ENCODE results near the gene RIOK1. TPM values are rescaled to one million over a fixed set of nuclear protein-coding genes. Genes with fewer than 3 reads are reported as not detected.

RIOK1 gene
- total and polyA plus RNA-seq, 9 donors, result 11.2 to 33.2 (median 18.3) TPM

DNA sequence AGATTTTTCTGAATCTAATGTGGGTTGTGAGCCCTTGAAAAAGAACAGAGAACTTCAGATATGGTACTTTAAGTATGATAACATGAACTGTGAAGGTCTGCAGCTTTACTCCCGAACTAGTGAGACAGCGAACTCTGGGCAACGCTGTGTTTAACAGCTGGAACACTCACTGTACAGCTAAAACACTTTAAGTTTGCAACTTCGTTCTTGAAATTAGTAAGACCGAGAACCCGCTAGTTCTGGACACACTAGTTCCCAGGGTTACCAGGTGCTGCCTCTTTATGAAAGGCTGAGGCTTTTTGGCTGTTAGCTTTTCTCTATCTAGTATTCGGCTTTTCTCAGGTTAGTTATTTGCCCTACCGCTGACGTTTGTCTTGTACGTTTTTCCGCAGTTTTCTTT, 52.9 kb downstream of the RIOK1 start:
- H3K36me3 ChIP-seq, result no peaks in the 10 kb centered on the region
- TF ChIP-seq EP300 (IDR thresholded peaks at IDR 0.05) (no peak), CTCF (IDR thresholded peaks at IDR 0.05) (no peak), POLR2A (IDR thresholded peaks at IDR 0.05) (no peak)
- H3K27me3 ChIP-seq, result no peaks in the 10 kb centered on the region
- intact Hi-C loops (cut with DNase I), result no loop called here
- no peak overlapping the region for H3K27ac ChIP-seq
- 46 to 83% (median 73%) methylated on average over 11 of the region's 11 CpGs for WGBS, 3 donors
- H3K4me3 ChIP-seq, result no peak overlapping the region
- H3K4me1 ChIP-seq (ENCODE audit: insufficient read depth), result no peaks in the 10 kb centered on the region
- no peaks in the 10 kb centered on the region for H3K9me3 ChIP-seq
- no peak for DNase-seq

DNA sequence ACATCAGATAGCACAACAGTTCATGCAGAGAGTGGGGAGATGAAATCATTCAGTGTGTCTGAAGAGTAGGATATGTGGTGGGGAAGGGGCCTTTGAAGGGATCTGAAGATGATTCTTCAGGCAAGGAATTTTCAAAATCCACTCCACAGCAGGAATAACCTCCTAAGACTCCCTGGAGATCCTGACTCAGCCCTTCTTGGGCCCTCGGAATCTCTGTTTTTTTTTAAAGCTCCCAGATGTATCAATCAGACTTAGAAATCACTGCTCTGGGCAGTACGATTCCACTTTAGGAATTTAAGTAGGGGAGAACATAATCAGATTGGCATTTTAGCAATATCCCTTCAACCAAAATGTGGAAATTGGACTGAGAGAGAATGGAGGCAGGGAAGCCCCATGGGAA, 55.5 kb downstream of the RIOK1 start:
- Histone ChIP-seq H3K27me3 (no peaks in the 10 kb centered on the region), H3K9me3 (no peaks in the 10 kb centered on the region), H3K27ac (no peak overlapping the region), H3K36me3 (no peaks in the 10 kb centered on the region), H3K4me3 (no peak overlapping the region), H3K4me1 (ENCODE audit: insufficient read depth) (no peaks in the 10 kb centered on the region)
- intact Hi-C loops (cut with DNase I), result no loop called here
- DNase-seq, result no peak
- WGBS, 3 donors, result 48 to 66% (median 64%) methylated on average over 2 of the region's 2 CpGs
- TF ChIP-seq POLR2A (IDR thresholded peaks at IDR 0.05), result no peak
- no peak for TF ChIP-seq EP300 (IDR thresholded peaks at IDR 0.05)
- TF ChIP-seq CTCF (IDR thresholded peaks at IDR 0.05), result no peak

GRCh38 chr6:7445885-7446461, 56.4 kb downstream of the RIOK1 start:
- WGBS, 3 donors, result 58 to 63% (median 62%) methylated on average over 12 of the region's 12 CpGs

DNA sequence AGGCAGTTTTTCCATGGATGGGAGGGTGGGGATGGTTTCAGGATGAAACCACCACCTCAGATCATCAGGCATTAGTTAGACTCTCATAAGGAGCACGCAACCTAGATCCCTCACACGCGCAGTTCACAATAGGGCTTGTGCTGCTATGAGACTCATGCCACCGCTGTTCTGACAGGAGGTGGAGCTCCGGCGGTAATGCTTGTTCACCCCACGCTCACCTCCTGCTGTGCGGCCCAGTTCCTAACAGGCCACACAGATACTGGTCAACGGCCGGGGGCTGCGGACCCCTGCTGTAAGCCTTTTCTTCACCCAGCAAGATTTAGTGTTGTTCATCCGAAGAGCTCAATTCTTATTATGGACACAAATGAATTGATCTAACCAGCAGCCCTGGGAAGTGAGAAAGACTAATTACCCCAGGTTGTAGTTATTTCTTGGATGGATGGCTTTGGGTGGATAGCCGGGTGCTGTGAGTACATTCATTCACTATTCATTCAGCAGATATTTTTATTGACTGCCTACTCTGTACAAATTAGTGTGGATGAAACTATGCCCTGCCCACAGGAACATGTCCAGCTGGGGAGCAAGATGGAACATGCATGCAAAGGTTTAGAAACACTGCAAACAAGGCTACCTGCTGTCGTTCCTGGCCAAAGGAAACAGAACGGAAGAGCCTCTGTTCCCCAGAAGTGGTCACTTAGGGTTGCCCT, 57.2 kb downstream of the RIOK1 start:
- WGBS, 3 donors, result 56 to 60% (median 56%) methylated on average over 15 of the region's 15 CpGs
- no peak for DNase-seq

More at GRCh38 chr6:7445885-7446461, 56.4 kb downstream of the RIOK1 start:
- no peak overlapping the region for H3K27ac ChIP-seq
- no peaks in the 10 kb centered on the region for H3K36me3 ChIP-seq
- no peaks in the 10 kb centered on the region for H3K4me1 ChIP-seq (ENCODE audit: insufficient read depth)
- no peak for TF ChIP-seq EP300 (IDR thresholded peaks at IDR 0.05)
- TF ChIP-seq POLR2A (IDR thresholded peaks at IDR 0.05), result no peak
- TF ChIP-seq CTCF (IDR thresholded peaks at IDR 0.05), result no peak
- H3K9me3 ChIP-seq, result no peaks in the 10 kb centered on the region
- no peaks in the 10 kb centered on the region for H3K27me3 ChIP-seq
- no peak overlapping the region for H3K4me3 ChIP-seq
- no peak for DNase-seq
- intact Hi-C loops (cut with DNase I), result no loop called here

More for the DNA sequence above, 57.2 kb downstream of the RIOK1 start:
- H3K4me1 ChIP-seq (ENCODE audit: insufficient read depth), result no peaks in the 10 kb centered on the region
- no peaks in the 10 kb centered on the region for H3K27me3 ChIP-seq
- H3K36me3 ChIP-seq, result no peaks in the 10 kb centered on the region
- TF ChIP-seq CTCF (IDR thresholded peaks at IDR 0.05) (no peak), POLR2A (IDR thresholded peaks at IDR 0.05) (no peak), EP300 (IDR thresholded peaks at IDR 0.05) (no peak)
- intact Hi-C loops (cut with DNase I), result no loop called here
- no peak overlapping the region for H3K4me3 ChIP-seq
- H3K27ac ChIP-seq, result no peak overlapping the region
- no peaks in the 10 kb centered on the region for H3K9me3 ChIP-seq

Measured in ovary (tissue), 9 donors.